ENCODE measurements around the gene FUT8. TPM values are rescaled to one million over a fixed set of nuclear protein-coding genes. Genes with fewer than 3 reads are reported as not detected.

The FUT8 gene
- total and polyA plus RNA-seq, 2 of the 8 experiments (the other 6 are each of a cell fraction or from before 2014, with no cell fraction given), result 10.5 to 25.1 TPM

GRCh38 chr14:65461730-65462129 lies 49.2 kb downstream of the FUT8 start (continued):
- TF ChIP-seq, protein P1, sequence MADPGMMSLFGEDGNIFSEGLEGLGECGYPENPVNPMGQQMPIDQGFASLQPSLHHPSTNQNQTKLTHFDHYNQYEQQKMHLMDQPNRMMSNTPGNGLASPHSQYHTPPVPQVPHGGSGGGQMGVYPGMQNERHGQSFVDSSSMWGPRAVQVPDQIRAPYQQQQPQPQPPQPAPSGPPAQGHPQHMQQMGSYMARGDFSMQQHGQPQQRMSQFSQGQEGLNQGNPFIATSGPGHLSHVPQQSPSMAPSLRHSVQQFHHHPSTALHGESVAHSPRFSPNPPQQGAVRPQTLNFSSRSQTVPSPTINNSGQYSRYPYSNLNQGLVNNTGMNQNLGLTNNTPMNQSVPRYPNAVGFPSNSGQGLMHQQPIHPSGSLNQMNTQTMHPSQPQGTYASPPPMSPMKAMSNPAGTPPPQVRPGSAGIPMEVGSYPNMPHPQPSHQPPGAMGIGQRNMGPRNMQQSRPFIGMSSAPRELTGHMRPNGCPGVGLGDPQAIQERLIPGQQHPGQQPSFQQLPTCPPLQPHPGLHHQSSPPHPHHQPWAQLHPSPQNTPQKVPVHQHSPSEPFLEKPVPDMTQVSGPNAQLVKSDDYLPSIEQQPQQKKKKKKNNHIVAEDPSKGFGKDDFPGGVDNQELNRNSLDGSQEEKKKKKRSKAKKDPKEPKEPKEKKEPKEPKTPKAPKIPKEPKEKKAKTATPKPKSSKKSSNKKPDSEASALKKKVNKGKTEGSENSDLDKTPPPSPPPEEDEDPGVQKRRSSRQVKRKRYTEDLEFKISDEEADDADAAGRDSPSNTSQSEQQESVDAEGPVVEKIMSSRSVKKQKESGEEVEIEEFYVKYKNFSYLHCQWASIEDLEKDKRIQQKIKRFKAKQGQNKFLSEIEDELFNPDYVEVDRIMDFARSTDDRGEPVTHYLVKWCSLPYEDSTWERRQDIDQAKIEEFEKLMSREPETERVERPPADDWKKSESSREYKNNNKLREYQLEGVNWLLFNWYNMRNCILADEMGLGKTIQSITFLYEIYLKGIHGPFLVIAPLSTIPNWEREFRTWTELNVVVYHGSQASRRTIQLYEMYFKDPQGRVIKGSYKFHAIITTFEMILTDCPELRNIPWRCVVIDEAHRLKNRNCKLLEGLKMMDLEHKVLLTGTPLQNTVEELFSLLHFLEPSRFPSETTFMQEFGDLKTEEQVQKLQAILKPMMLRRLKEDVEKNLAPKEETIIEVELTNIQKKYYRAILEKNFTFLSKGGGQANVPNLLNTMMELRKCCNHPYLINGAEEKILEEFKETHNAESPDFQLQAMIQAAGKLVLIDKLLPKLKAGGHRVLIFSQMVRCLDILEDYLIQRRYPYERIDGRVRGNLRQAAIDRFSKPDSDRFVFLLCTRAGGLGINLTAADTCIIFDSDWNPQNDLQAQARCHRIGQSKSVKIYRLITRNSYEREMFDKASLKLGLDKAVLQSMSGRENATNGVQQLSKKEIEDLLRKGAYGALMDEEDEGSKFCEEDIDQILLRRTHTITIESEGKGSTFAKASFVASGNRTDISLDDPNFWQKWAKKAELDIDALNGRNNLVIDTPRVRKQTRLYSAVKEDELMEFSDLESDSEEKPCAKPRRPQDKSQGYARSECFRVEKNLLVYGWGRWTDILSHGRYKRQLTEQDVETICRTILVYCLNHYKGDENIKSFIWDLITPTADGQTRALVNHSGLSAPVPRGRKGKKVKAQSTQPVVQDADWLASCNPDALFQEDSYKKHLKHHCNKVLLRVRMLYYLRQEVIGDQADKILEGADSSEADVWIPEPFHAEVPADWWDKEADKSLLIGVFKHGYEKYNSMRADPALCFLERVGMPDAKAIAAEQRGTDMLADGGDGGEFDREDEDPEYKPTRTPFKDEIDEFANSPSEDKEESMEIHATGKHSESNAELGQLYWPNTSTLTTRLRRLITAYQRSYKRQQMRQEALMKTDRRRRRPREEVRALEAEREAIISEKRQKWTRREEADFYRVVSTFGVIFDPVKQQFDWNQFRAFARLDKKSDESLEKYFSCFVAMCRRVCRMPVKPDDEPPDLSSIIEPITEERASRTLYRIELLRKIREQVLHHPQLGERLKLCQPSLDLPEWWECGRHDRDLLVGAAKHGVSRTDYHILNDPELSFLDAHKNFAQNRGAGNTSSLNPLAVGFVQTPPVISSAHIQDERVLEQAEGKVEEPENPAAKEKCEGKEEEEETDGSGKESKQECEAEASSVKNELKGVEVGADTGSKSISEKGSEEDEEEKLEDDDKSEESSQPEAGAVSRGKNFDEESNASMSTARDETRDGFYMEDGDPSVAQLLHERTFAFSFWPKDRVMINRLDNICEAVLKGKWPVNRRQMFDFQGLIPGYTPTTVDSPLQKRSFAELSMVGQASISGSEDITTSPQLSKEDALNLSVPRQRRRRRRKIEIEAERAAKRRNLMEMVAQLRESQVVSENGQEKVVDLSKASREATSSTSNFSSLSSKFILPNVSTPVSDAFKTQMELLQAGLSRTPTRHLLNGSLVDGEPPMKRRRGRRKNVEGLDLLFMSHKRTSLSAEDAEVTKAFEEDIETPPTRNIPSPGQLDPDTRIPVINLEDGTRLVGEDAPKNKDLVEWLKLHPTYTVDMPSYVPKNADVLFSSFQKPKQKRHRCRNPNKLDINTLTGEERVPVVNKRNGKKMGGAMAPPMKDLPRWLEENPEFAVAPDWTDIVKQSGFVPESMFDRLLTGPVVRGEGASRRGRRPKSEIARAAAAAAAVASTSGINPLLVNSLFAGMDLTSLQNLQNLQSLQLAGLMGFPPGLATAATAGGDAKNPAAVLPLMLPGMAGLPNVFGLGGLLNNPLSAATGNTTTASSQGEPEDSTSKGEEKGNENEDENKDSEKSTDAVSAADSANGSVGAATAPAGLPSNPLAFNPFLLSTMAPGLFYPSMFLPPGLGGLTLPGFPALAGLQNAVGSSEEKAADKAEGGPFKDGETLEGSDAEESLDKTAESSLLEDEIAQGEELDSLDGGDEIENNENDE (IDR thresholded peaks at IDR 0.05; ENCODE audit: insufficient replicate concordance, low read length), result no peak
- no peak for TF ChIP-seq JUND (IDR thresholded peaks at IDR 0.05; ENCODE audit: low read length)

Measured in H1 (cell line).